ENCODE measurements around the gene PLEKHG3.

PLEKHG3 gene

GRCh38 chr14:64693810-64694165 is 10.4 kb upstream of the PLEKHG3 start:
- H3K4me3 ChIP-seq, result no peak overlapping the region
- no peaks in the 10 kb centered on the region for H3K9me3 ChIP-seq
- H3K9ac ChIP-seq, result peak overlapping the region; percentile 25; the same call in 1 of the 2 replicates
- no peak for TF ChIP-seq Cebpa-rat (IDR thresholded peaks at IDR 0.05)
- no peaks in the 10 kb centered on the region for H3K36me3 ChIP-seq
- peak overlapping the region; percentile 69 for H3K4me2 ChIP-seq
- peaks cover 27% of the 10 kb centered on the region for H3K4me1 ChIP-seq
- no peaks in the 10 kb centered on the region for H4K20me1 ChIP-seq
- no peak overlapping the region for H3K27ac ChIP-seq
- no peaks in the 10 kb centered on the region for H3K27me3 ChIP-seq

- H3K27ac ChIP-seq, result no peak overlapping the region
- no peaks in the 10 kb centered on the region for H4K20me1 ChIP-seq
- no peak overlapping the region for H3K9ac ChIP-seq
- TF ChIP-seq Cebpa-rat (IDR thresholded peaks at IDR 0.05), result no peak
- no peaks in the 10 kb centered on the region for H3K36me3 ChIP-seq
- H3K9me3 ChIP-seq, result no peaks in the 10 kb centered on the region
- no peak overlapping the region for H3K4me3 ChIP-seq
- H3K4me1 ChIP-seq, result peaks cover 37% of the 10 kb centered on the region
- H3K4me2 ChIP-seq, result no peak overlapping the region
- no peaks in the 10 kb centered on the region for H3K27me3 ChIP-seq
Observed at GRCh38 chr14:64695071-64695470, 9.2 kb upstream of the PLEKHG3 start.

DNA sequence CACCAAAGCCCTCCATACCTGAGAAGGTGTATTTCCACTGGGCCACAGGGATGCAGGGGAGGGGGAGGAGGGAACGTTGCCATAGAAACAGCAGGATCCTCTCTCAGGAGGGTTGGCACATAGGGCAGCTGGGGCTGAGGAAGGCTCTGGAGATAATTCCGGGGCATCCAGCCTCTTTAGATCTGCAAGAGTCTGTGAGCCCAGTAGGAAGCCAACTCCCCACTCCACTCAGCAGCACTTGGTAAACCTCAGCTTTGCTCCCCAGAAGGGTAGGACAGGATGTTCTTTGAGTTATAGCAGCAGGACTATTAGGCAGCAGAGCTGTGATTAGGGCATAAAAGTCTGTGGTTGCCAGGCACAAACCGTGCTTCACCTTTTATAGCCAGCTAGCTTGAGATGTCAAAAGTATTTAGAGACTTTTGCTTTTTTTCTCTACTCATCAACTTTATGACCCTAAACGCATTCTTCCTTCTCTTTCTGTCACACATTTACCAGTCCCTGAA is 7.8 kb upstream of the PLEKHG3 start:
- no peaks in the 10 kb centered on the region for H3K36me3 ChIP-seq
- H3K27ac ChIP-seq, result no peak overlapping the region
- H3K9me3 ChIP-seq, result no peaks in the 10 kb centered on the region
- no peaks in the 10 kb centered on the region for H4K20me1 ChIP-seq
- no peak for TF ChIP-seq Cebpa-rat (IDR thresholded peaks at IDR 0.05)
- peaks cover 4% of the 10 kb centered on the region for H3K27me3 ChIP-seq
- no peak overlapping the region for H3K4me3 ChIP-seq
- no peak overlapping the region for H3K9ac ChIP-seq
- no peak overlapping the region for H3K4me2 ChIP-seq
- peaks cover 37% of the 10 kb centered on the region for H3K4me1 ChIP-seq

DNA sequence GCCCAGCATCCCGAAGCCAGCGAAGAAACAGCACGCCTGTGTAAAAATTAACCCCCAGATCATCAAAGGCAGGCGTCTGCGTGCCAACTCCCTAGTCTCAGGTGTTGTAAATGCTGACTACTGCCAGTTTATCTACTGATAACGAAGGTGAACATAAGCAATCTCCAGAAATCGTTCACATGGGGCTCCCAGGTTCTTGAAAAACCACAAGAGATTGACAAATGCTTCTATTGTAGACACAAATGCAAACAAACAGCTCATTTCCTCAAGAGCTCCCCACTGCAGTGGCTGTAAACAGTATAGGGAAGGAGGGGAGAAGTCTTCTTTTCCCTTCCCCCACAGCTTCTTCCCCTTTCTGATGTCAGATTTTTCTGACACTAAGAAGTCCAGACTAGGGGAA is 5.3 kb upstream of the PLEKHG3 start:
- Histone ChIP-seq H3K9me3 (no peaks in the 10 kb centered on the region), H3K27me3 (peaks cover 29% of the 10 kb centered on the region), H3K27ac (no peak overlapping the region), H3K4me1 (peaks cover 35% of the 10 kb centered on the region), H3K9ac (no peak overlapping the region; the same call in 1 of the 2 replicates), H3K4me2 (peak overlapping the region; percentile 61), H4K20me1 (peaks cover 12% of the 10 kb centered on the region; the same call in 1 of the 2 replicates), H3K36me3 (no peaks in the 10 kb centered on the region), H3K4me3 (no peak overlapping the region)
- TF ChIP-seq Cebpa-rat (IDR thresholded peaks at IDR 0.05), result no peak

DNA sequence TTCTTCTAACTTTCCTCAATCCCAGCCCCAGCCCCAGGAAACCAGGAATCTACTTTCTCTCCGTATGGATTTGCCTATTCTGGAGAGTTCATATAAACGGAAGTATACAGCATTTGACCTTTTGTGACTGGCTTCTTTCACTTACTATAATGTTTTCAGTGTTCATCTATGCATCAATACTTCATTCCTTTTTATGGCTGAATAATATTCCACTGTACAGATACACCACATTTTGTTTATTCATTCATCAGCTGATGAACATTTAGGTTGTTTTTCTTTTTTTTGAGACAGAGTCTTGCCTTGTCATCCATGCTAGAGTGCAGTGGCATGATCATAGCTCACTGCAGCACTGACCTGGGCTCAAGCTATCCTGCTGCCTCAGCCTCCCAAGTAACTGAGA is 3.9 kb upstream of the PLEKHG3 start:
- peaks cover 20% of the 10 kb centered on the region; the same call in 1 of the 2 replicates for H4K20me1 ChIP-seq
- peaks cover 38% of the 10 kb centered on the region for H3K4me1 ChIP-seq
- no peak overlapping the region for H3K9ac ChIP-seq
- no peaks in the 10 kb centered on the region for H3K36me3 ChIP-seq
- H3K4me3 ChIP-seq, result no peak overlapping the region
- H3K27me3 ChIP-seq, result peaks cover 42% of the 10 kb centered on the region
- H3K27ac ChIP-seq, result no peak overlapping the region
- H3K4me2 ChIP-seq, result no peak overlapping the region
- TF ChIP-seq Cebpa-rat (IDR thresholded peaks at IDR 0.05), result no peak
- H3K9me3 ChIP-seq, result no peaks in the 10 kb centered on the region

- H3K27ac ChIP-seq, result no peak overlapping the region
- no peak for TF ChIP-seq Cebpa-rat (IDR thresholded peaks at IDR 0.05)
- H3K9ac ChIP-seq, result no peak overlapping the region
- no peak overlapping the region for H3K4me2 ChIP-seq
- peaks cover 44% of the 10 kb centered on the region for H3K4me1 ChIP-seq
- H3K27me3 ChIP-seq, result peaks cover 48% of the 10 kb centered on the region
- H4K20me1 ChIP-seq, result peaks cover 20% of the 10 kb centered on the region; the same call in 1 of the 2 replicates
- no peaks in the 10 kb centered on the region for H3K36me3 ChIP-seq
- H3K9me3 ChIP-seq, result no peaks in the 10 kb centered on the region
- no peak overlapping the region for H3K4me3 ChIP-seq
Observed at GRCh38 chr14:64700894-64701293, 3.3 kb upstream of the PLEKHG3 start.

GRCh38 chr14:64701660-64702059 is 2.6 kb upstream of the PLEKHG3 start:
- no peak overlapping the region for H3K27ac ChIP-seq
- TF ChIP-seq Cebpa-rat (IDR thresholded peaks at IDR 0.05), result no peak

GRCh38 chr14:64702493-64703394 is 1.5 kb upstream of the PLEKHG3 start:
- Histone ChIP-seq H3K9me3 (no peaks in the 10 kb centered on the region), H3K36me3 (no peaks in the 10 kb centered on the region), H3K4me1 (peaks cover 62% of the 10 kb centered on the region), H3K4me2 (peak overlapping the region; percentile 99), H4K20me1 (peaks cover 27% of the 10 kb centered on the region; the same call in 1 of the 2 replicates), H3K9ac (no peak overlapping the region), H3K27me3 (peaks cover 61% of the 10 kb centered on the region), H3K4me3 (no peak overlapping the region), H3K27ac (no peak overlapping the region)
- TF ChIP-seq Cebpa-rat (IDR thresholded peaks at IDR 0.05), result no peak

More at GRCh38 chr14:64701660-64702059, 2.6 kb upstream of the PLEKHG3 start:
- Histone ChIP-seq H3K4me3 (no peak overlapping the region), H3K36me3 (no peaks in the 10 kb centered on the region), H3K4me1 (peaks cover 51% of the 10 kb centered on the region), H3K27me3 (peaks cover 56% of the 10 kb centered on the region), H3K9ac (no peak overlapping the region), H3K9me3 (no peaks in the 10 kb centered on the region), H4K20me1 (peaks cover 23% of the 10 kb centered on the region; the same call in 1 of the 2 replicates), H3K4me2 (no peak overlapping the region)

- Histone ChIP-seq H3K4me1 (peaks cover 69% of the 10 kb centered on the region), H3K4me3 (peak overlapping the region; percentile 74), H3K9me3 (no peaks in the 10 kb centered on the region), H3K4me2 (peak overlapping the region; percentile 99), H4K20me1 (peaks cover 27% of the 10 kb centered on the region; the same call in 1 of the 2 replicates), H3K36me3 (no peaks in the 10 kb centered on the region), H3K9ac (peak overlapping the region; percentile 74; the same call in 1 of the 2 replicates), H3K27ac (no peak overlapping the region), H3K27me3 (peaks cover 61% of the 10 kb centered on the region)
- no peak for TF ChIP-seq Cebpa-rat (IDR thresholded peaks at IDR 0.05)
Observed at GRCh38 chr14:64703395-64704142, 655 bp upstream of the PLEKHG3 start.
